Measurements from ENCODE around the gene TBX15. TPM values are rescaled to one million over a fixed set of nuclear protein-coding genes. Genes with fewer than 3 reads are reported as not detected.

Gene TBX15
- total RNA-seq, 1 donor = under 0.01 TPM

DNA sequence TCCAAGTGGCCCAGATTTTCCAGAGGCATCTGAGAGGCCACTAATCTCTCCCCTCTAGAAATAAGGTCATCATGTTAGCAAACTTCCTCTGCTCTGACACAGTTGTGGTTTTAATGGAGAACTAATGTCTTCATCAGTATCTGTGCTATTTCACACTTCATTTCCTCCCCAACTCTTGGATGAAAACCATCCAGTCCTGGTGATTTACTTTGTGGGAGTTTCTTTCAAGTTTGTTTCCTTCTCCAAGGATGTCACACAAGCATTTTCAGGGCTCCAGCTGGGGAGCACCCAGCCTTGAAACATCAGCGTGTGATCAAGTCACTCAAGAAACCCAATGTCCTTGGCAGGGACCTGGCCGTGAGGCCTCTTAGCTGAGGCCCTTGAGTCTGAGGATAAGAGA, 38.8 kb downstream of the TBX15 start:
- DNase-seq (ENCODE audit: low read depth) = no peak
- TF ChIP-seq, protein P1, sequence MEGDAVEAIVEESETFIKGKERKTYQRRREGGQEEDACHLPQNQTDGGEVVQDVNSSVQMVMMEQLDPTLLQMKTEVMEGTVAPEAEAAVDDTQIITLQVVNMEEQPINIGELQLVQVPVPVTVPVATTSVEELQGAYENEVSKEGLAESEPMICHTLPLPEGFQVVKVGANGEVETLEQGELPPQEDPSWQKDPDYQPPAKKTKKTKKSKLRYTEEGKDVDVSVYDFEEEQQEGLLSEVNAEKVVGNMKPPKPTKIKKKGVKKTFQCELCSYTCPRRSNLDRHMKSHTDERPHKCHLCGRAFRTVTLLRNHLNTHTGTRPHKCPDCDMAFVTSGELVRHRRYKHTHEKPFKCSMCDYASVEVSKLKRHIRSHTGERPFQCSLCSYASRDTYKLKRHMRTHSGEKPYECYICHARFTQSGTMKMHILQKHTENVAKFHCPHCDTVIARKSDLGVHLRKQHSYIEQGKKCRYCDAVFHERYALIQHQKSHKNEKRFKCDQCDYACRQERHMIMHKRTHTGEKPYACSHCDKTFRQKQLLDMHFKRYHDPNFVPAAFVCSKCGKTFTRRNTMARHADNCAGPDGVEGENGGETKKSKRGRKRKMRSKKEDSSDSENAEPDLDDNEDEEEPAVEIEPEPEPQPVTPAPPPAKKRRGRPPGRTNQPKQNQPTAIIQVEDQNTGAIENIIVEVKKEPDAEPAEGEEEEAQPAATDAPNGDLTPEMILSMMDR (IDR thresholded peaks at IDR 0.05; ENCODE audit: insufficient read depth, low read depth, low read length) = no peak
- no peak overlapping the region for H3K4me3 ChIP-seq (ENCODE audit: low read depth, low read length)

DNA sequence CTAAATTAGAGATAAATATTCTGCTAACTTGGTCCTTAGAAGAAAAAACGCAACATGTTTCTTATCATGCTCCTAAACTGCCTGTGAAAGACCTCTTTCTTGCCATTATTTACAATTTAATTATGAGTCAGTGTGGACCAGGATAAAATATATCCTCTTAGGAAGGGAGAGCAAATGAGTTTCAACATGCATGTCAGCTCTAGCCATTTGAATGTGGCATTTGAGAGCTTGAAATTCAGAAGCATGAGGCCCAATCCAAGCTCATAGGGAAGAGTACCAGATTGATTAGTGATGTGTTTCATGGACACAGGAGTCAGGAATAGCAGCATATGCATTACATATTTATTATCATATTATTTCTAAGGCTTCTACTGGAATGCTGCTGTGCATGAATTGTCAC, 39.3 kb downstream of the TBX15 start:
- no peak for DNase-seq (ENCODE audit: low read depth)
- TF ChIP-seq, protein P1 (IDR thresholded peaks at IDR 0.05; ENCODE audit: insufficient read depth, low read depth, low read length) = no peak
- no peak overlapping the region for H3K4me3 ChIP-seq (ENCODE audit: low read depth, low read length)

DNA sequence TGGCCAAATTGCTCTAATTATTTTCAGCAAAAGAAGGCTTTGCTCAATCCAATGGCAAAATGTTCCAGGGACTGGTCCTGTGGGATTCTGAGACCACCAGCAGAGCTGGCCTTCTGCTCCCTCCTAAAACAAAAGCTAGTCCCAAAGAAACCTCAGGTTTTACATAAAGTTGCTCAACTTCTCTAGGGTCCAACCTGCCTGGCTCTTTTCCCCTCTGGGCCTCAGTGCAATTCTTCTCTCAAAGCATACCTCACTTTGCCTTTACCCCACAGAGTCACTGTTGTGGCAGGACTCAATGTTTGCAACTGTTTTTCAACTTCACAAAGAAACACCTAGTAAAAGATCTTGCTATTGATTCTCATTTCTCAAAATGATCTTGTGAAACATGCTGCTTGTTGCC, 39.8 kb downstream of the TBX15 start:
- DNase-seq (ENCODE audit: low read depth) = no peak
- TF ChIP-seq, protein P1 (IDR thresholded peaks at IDR 0.05; ENCODE audit: insufficient read depth, low read depth, low read length) = no peak
- H3K4me3 ChIP-seq (ENCODE audit: low read depth, low read length) = no peak overlapping the region

DNA sequence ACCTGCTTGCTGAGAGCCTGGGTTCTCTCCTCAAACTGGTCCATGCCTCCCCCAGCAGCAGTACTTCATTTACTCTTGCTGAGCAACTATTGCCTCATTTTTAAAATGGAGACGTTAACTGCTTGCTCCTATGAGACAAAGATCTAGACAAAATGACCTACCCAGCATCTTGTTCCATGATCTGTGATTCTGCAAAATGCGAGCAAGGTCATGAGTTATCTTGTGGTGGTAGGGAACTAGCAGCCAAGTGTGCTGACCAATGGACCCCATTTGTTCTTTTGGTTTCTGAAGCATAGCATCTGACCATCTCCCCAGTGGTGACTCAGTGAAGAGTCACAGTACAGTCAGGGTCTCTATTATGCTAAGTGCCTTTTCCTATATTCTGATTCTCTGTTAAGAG, 40.4 kb downstream of the TBX15 start:
- DNase-seq (ENCODE audit: low read depth) = no peak
- TF ChIP-seq, protein P1 (IDR thresholded peaks at IDR 0.05; ENCODE audit: insufficient read depth, low read depth, low read length) = no peak
- no peak overlapping the region for H3K4me3 ChIP-seq (ENCODE audit: low read depth, low read length)

DNA sequence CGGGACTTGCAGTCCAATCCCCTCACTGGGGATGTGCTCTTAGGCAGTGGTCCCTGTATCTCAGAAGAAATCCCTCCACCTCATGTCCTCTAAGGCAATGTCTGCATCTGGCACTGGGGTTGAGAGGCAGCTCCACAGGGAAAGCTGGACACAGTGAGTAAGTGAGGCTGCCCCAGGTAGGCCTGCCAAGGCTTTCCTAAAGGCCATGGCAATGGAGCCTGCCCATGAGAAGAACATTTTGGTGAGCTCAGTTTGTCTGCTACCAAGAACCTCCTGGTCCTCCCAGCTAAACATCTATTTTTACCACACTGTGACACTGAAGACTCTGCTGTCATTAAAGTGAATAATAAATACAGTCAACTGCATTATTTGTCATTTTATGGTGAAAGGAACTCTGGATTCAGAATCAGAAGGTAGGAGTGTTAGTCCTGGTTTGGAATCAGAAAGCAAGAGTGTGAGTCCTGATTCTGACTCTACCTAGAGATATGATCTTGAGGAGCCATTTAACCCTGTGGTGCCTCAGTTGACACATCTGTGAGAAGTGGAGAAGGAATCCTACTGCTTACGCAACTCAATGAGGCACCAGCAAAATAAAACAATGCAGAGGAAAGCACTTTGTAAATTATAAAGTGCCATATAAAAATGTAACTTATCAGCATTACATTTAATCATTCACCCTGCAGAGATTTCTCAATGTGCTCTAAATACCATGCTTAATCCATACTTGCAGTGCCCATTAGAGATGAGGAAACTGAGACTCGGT, 41.0 kb downstream of the TBX15 start:
- TF ChIP-seq, protein P1 (IDR thresholded peaks at IDR 0.05; ENCODE audit: insufficient read depth, low read depth, low read length) = no peak
- H3K4me3 ChIP-seq (ENCODE audit: low read depth, low read length) = no peak overlapping the region
- DNase-seq (ENCODE audit: low read depth) = no peak

DNA sequence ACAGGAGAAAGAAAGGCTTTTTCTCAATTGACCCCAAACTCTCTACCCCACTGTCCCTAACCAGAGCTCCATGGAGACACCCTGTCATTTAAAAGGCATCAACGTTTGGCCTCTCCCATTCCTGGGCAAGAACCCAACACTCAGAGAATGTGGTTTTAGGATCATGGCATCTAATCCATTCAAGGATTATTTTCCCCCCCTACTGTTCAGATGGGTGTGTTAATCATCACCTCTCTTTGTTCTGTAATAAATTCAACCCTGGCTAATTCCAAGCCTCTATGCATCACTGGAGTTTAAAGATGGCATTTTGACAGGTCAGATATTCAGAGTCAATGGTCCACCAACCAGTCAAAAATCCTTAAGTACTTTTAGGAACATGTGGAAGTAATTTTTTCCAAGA, 42.7 kb downstream of the TBX15 start:
- TF ChIP-seq, protein P1 (IDR thresholded peaks at IDR 0.05; ENCODE audit: insufficient read depth, low read depth, low read length) = no peak
- no peak for DNase-seq (ENCODE audit: low read depth)
- no peak overlapping the region for H3K4me3 ChIP-seq (ENCODE audit: low read depth, low read length)

DNA sequence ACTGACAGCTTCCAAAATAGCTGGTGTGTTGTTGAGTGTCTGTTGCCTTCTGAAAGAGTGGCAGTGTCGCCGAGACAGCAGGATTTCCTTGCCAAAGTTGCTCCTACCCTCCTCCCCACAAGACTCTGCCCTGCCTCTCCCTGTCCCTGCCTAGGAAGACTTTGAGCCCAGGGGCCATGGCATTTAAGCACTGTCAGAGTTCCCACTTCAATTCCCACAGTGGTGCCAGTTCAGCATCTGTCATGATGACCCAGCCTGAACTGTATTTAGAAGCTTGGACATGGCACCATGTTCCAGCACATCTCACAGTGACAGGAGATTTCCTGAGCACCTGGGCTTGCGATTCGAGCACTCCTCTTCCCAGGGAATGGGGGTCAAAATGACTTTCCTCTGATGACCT, 43.6 kb downstream of the TBX15 start:
- TF ChIP-seq, protein P1 (IDR thresholded peaks at IDR 0.05; ENCODE audit: insufficient read depth, low read depth, low read length) = no peak
- no peak for DNase-seq (ENCODE audit: low read depth)
- no peak overlapping the region for H3K4me3 ChIP-seq (ENCODE audit: low read depth, low read length)

All from fibroblast of villous mesenchyme (primary cell).